ENCODE measurements around the gene GRIFIN.
"Not testable (repeated sequence)": the region's sequence is repeated elsewhere in the genome, so short reads cannot be mapped to it uniquely, and the experiment has no call there.

GRIFIN gene

GRCh38 chr7:2477447-2478398 is 1.5 kb upstream of the GRIFIN start:
- peak; percentile 96 for DNase-seq

DNA sequence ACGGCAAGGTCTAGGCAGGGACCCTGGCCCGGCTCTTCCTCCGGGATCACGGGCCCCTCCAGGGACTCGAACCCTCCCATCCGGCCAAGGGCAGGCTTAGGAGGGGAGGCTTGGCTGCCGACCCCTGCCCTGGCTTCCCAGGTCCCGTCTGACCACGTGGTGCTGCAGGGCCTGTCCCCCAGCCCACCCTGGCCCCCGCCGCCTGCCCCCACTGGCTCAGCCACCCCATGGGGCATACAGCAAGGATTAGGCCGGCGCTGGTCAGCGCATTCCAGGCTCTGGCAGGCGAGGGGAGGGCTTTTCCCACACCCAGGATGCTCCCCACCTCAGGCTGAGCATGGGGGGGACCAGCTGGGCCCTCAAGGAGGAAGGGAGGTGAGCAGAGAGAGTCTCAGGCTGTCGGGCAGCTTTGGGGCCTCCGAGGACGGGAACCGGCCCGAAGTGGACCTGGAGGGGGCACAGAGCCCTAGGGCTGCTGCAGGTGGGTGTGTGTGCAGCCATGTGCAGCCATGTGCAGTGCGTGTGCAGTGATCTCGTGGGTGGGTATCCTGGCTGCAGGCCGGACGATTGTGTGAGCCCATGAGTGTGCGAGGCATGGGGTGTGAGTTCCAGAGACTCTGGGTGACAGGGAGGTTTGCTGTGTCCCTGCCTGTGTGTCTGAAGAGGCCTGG is 713 bp upstream of the GRIFIN start:
- no peak for DNase-seq

- no peak for DNase-seq
Observed at GRCh38 chr7:2475678-2476015, 551 bp downstream of the GRIFIN start.

- no peak for DNase-seq
Observed at GRCh38 chr7:2474813-2475677, 1.2 kb downstream of the GRIFIN start.

DNA sequence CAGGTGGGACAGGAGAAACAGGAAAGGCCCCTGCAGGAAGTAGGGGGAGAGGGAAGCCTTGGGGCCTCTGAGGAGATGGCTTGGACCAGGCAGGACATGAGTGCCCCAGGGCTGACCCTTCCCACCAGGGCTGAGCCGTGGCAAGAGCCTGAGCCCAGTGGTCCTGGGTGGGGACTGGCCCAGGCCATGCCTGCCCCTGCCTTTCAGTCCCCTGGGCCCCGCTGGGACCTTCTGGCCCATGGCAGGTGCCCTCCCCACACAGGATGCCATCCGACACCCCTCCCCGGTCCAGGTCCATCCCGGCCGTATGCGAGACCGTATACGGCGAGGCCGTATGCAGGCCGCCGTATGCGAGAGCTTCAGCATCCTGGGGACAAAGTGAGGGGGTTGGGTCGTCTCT is 2.0 kb downstream of the GRIFIN start:
- no peak for DNase-seq

GRCh38 chr7:2473496-2474180 is 2.6 kb downstream of the GRIFIN start:
- DNase-seq, result no peak

DNA sequence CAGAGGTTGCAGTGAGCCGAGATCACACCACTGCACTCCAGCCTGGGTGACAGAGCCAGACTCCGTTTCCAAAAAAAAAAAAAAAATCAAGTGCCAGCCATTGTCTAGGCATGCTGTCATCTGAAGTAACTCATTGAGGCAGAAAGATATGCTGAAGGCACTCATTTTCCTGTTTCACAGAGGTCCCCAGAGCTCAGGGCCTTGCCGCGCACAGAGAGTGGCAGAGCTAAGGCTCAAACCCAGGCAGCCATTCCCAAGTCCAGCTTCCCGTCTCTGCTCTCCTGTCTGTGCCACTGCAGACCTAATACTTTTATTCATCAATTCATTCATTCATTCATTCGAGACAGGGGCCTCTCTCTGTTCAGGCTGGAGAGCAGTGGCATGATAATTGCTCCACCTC is 3.5 kb downstream of the GRIFIN start:
- DNase-seq, result no peak

GRCh38 chr7:2471396-2471795 is 4.8 kb downstream of the GRIFIN start:
- peak; percentile 57 for DNase-seq

- DNase-seq, result no peak
Observed at GRCh38 chr7:2471022-2471329, 5.2 kb downstream of the GRIFIN start.

- DNase-seq, result no peak
Observed at GRCh38 chr7:2470204-2471021, 5.8 kb downstream of the GRIFIN start.

DNA sequence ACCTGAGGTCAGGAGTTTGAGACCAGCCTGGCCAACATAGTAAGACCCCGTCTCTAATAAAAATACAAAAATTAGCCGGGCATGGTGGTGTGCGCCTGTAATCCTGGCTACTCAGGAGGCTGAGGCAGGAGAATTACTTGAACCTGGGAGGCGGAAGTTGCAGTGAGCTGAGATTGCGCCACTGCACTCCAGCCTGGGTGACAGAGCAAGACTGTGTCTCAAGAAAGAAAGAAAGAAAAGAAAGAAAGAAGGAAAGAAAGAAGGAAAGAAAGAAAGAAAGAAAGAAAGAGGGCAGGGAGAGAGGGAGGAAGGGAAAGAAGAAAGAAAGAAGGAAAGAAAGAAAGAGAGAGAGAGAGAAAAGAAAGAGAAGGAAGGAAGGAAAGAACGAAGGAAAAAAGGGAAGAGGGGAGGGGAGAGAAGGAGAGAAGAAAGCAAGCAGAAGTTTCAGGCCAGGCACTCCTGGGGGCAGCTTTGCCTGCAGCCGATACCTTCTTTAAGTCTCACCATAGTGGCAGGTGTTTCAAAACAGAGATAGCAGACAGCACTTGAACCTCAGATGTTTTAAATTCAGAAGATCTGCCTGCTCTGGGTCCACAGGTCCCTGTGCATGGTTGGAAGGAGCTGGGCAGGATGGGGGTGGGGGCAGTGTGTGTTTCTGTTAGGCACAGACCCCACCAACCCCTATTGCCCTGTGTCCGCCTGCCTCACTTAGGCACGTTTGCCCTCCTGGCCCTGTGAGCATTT is 6.6 kb downstream of the GRIFIN start:
- not testable (repeated sequence) for DNase-seq

DNA sequence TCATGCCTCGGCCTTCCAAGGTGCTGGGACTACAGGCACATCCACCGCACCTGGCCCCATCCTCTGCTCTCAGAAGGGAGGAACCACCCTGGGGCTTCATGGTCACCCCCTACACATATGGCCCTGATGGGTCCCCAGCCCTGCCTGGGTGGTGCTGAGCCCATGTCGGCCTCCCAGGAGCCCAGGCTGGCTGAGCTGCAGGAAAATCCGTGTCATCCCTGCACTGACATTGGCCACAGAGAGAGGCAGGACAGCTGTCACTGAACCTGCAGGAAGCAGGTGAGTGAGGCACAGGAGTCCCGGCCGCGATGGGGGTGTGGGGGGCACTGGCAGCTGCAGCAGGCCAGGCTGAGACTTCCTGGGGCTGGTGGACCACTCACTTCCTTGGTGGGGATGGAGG is 8.0 kb downstream of the GRIFIN start:
- no peak for DNase-seq

DNA sequence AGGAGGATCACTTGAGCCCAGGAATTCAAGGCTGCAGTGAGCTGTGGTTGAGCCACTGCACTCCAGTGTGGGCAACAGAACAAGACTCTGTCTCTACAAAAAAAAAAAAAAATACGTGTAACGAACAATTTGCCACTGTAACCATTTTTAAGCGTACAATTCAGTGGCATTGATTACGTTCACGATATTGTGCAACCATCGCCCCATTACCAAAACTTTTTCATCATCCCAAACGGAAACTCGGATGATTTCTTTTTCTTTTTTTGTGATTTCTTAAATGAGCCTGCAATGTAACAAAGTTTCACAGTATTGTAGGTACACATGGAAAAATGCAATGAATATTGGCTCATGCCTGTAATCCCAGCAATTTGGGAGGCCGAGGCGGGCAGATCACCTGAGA is 9.5 kb downstream of the GRIFIN start:
- DNase-seq, result no peak

GRCh38 chr7:2465928-2466327 is 10.3 kb downstream of the GRIFIN start:
- DNase-seq, result no peak

DNA sequence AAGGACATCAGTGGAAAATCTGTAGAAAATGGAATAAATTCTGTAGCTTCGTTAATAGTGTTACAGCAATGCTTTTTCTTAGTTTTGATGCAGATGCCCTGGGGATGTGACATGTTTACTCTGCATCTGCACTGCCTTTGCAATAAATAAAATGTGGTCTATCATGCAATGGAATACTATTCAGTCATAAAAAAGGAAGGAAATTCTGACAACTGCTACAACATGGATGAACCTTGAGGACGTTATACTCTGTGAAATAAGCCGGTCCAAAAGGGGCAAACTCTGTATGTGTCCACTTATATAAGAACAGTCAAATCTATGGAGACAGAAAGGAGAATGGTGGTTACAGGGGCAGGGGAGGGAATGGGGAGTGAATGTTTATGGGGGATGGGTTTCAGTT is 13.5 kb downstream of the GRIFIN start:
- DNase-seq, result no peak

DNA sequence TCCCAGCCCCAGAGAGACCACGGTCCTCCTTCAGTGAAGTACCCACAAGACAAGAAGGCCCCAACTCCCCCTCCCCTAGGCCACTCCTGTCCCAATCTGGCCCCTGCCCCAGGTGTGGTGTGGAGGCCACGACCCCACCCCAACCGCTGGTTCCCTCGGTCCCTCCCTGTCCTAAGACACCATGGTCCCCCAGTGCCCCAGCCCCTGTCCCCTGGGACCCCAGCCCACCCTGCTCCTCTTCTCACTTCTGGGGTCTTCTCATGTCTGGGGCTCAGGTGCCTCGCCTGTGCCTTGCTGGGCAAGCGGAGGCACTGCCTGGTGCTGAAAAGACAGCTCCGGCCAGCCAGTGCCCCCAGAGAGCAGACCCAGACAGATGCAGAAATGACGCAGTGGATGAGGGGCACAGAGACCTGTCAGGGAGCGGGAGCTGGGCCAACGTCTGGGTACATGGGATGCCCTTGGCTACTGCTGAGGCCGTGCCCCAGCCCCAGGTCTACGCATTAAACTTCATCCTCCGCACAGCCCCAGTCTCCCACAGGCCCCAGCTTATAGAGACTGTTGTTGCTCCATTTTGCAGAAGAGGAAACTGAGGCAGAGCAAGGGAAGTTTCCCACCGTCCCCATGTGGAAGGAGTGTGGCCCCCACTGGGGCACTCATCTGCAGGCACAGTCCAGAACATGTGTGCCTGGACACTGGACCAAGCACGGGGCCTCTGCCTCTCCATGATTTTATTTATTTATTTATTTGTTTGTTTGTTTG is 14.8 kb downstream of the GRIFIN start:
- DNase-seq, result no peak

DNA sequence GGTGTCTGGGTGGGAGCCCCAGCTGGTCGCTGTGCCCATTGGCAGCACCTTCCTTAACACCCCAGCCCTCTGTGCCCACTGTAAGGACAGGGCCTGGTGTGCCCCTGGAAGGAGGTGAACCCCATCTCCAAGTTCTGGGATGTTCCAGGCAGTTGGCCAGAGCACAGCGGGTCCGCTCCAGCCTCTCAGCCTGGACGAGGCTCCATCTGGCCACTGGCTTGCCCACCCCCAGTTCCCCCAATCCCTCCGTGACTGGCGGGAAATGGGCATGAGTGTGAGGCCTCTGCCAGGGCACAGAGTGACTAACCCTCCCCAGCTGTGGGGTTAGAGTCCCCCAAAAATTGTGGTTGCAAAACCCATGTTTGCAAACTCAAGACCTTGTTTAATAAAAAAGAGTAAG is 15.6 kb downstream of the GRIFIN start:
- no peak for DNase-seq

GRCh38 chr7:2460188-2460587 is 16.0 kb downstream of the GRIFIN start:
- DNase-seq, result no peak

DNA sequence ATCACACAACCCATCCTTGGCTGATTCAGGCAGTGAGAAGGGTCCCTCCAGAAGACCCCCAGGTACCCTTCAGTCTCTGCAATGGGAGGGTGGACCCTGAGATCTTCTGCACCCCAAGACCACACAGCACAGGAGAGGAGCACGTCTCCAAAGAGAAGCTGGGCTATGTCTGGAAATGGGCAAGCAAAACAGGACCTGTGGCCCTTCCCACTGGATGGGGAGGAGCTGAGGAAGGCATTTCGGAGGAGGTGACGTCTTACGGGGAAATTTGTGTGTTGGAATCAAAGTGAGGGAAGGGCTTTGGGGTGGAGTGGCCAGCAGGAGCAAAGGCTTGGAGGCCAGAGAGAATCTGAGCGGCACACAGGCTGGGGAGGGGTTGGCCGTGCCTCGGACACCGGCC is 16.5 kb downstream of the GRIFIN start:
- no peak for DNase-seq

- not testable (repeated sequence) for DNase-seq
Observed at GRCh38 chr7:2453849-2454248, 22.3 kb downstream of the GRIFIN start.
